Esophagus squamous epithelium (tissue), 4 donors: ENCODE data around the gene TREM2.

Experiments used
- CTCF ChIP-seq, 6 experiments: fragments of 450-650 bp in 4 of 6; fragments of 200-600 bp in 2 of 6; sonication (generic) in 2 of 6; IDR thresholded peaks; one replicate each; pipeline ENCODE4 v1.5.1; 2016 to 2019; ENCODE audit warnings: antibody characterized with exemption in 6 of 6, mild to moderate bottlenecking in 4 of 6, moderate library complexity in 4 of 6
- POLR2A ChIP-seq, 4 donors: fragments of 450-650 bp; IDR thresholded peaks; one replicate each; pipeline ENCODE4 v1.6.1; 2017; ENCODE audit warnings: antibody characterized with exemption in 4 of 4, mild to moderate bottlenecking in 4 of 4, moderate library complexity in 3 of 4

- TF ChIP-seq CTCF (IDR thresholded peaks at IDR 0.05) = no peak
- TF ChIP-seq POLR2A (IDR thresholded peaks at IDR 0.05) = no peak
Measured at GRCh38 chr6:41156771-41157170, 6.1 kb downstream of the TREM2 start.
